Peyer's patch (tissue), 4 donors: ENCODE results near the gene NENF.

Experiments
- POLR2A ChIP-seq, 2 donors: fragments of 450-650 bp; IDR thresholded peaks; one replicate each; pipeline ENCODE4 v1.5.1; 2017; ENCODE audit warnings: antibody characterized with exemption in 2 of 2, mild to moderate bottlenecking in 2 of 2, moderate library complexity in 2 of 2
- TF ChIP-seq, protein P1 (sequence below), 6 experiments: fragments of 450-650 bp in 4 of 6; fragments of 200-600 bp in 2 of 6; sonication (generic) in 1 of 6; IDR thresholded peaks; one replicate each; pipeline ENCODE4 v1.5.1; 2017 to 2019; ENCODE audit warnings: antibody characterized with exemption in 6 of 6, mild to moderate bottlenecking in 3 of 6, moderate library complexity in 1 of 6

GRCh38 chr1:212410231-212410820 lies 22.4 kb upstream of the NENF start:
- TF ChIP-seq, protein P1, sequence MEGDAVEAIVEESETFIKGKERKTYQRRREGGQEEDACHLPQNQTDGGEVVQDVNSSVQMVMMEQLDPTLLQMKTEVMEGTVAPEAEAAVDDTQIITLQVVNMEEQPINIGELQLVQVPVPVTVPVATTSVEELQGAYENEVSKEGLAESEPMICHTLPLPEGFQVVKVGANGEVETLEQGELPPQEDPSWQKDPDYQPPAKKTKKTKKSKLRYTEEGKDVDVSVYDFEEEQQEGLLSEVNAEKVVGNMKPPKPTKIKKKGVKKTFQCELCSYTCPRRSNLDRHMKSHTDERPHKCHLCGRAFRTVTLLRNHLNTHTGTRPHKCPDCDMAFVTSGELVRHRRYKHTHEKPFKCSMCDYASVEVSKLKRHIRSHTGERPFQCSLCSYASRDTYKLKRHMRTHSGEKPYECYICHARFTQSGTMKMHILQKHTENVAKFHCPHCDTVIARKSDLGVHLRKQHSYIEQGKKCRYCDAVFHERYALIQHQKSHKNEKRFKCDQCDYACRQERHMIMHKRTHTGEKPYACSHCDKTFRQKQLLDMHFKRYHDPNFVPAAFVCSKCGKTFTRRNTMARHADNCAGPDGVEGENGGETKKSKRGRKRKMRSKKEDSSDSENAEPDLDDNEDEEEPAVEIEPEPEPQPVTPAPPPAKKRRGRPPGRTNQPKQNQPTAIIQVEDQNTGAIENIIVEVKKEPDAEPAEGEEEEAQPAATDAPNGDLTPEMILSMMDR (IDR thresholded peaks at IDR 0.05) = no peak
- TF ChIP-seq POLR2A (IDR thresholded peaks at IDR 0.05) = no peak
